Upper lobe of right lung (tissue), 1 donor: Measurements from ENCODE around the gene DDX6. TPM values are rescaled to one million over a fixed set of nuclear protein-coding genes. Genes with fewer than 3 reads are reported as not detected.
"Not testable (repeated sequence)": the region's sequence is repeated elsewhere in the genome, so short reads cannot be mapped to it uniquely, and the experiment has no call there.

Experiments
- ATAC-seq: fragments of 200-7000 bp; cut with Tn5 transposase; one replicate; pipeline ENCODE4 v1.9.1; 2020; ENCODE audit warnings: mild to moderate bottlenecking, moderate library complexity
- DNase-seq: peaks from one replicate; pipeline ENCODE4 v3.0.0-alpha.2; 2020
- H3K27ac ChIP-seq: fragments of 200-600 bp; one replicate; pipeline ENCODE4 v1.8.0; 2022
- H3K27me3 ChIP-seq: fragments of 200-600 bp; one replicate; pipeline ENCODE4 v1.8.0; 2022; ENCODE audit warnings: mild to moderate bottlenecking
- H3K36me3 ChIP-seq: fragments of 200-600 bp; one replicate; pipeline ENCODE4 v1.8.0; 2022
- H3K4me1 ChIP-seq: fragments of 200-600 bp; one replicate; pipeline ENCODE4 v1.8.0; 2022
- H3K4me3 ChIP-seq: fragments of 200-600 bp; one replicate; pipeline ENCODE4 v1.8.0; 2022; ENCODE audit warnings: mild to moderate bottlenecking
- H3K9me3 ChIP-seq: fragments of 200-600 bp; one replicate; pipeline ENCODE4 v1.8.0; 2022
- intact Hi-C: fragments of 100-400 bp; cut with DNase I; formaldehyde crosslinking; loops from one replicate; pipeline ENCODE4 v1.11.0; 2022
- total RNA-seq: library from RNA; stranded (reverse); fragmentation: NEBNext Ultra II Directional; extraction: Animal tissue kit (Norgen Biotek cat#: 25700); gene quantifications from one replicate; pipeline ENCODE4 v1.2.1, GENCODE V29; 2021
- TF ChIP-seq, protein P1 (sequence below): fragments of 200-600 bp; IDR thresholded peaks from one replicate; pipeline ENCODE4 v1.8.0; 2022; ENCODE audit warnings: antibody characterized with exemption
- donor health status: DM: no; HTN: yes; CAD: no; lungs with severe emphysema.

DDX6 gene
- total RNA-seq, 1 donor from 2014 or later = 115 TPM

DNA sequence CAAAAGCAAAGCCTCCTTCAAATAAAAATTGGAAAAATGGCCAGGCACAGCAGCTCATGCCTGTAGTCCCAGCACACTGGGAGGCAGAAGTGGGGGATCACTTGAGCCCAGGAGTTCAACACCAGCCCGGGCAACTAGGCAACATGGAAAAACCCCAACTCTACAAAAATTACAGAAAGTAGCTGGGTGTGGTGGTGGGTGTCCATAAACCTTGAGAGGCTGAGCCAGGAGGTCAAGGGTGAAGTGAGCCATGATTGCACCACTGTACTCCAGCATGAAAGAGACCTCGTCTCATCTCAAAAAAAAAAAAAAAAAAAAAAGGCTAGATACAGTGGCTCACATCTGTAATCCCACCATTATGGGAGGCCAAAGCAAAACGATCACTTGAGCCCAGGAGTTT is 22.3 kb downstream of the DDX6 start:
- DNase-seq = no peak
- Histone ChIP-seq H3K27me3 (no peaks in the 10 kb centered on the region), H3K4me3 (no peak overlapping the region), H3K4me1 (peaks cover 68% of the 10 kb centered on the region), H3K36me3 (peaks cover 71% of the 10 kb centered on the region), H3K9me3 (no peaks in the 10 kb centered on the region), H3K27ac (no peak overlapping the region)
- TF ChIP-seq, protein P1, sequence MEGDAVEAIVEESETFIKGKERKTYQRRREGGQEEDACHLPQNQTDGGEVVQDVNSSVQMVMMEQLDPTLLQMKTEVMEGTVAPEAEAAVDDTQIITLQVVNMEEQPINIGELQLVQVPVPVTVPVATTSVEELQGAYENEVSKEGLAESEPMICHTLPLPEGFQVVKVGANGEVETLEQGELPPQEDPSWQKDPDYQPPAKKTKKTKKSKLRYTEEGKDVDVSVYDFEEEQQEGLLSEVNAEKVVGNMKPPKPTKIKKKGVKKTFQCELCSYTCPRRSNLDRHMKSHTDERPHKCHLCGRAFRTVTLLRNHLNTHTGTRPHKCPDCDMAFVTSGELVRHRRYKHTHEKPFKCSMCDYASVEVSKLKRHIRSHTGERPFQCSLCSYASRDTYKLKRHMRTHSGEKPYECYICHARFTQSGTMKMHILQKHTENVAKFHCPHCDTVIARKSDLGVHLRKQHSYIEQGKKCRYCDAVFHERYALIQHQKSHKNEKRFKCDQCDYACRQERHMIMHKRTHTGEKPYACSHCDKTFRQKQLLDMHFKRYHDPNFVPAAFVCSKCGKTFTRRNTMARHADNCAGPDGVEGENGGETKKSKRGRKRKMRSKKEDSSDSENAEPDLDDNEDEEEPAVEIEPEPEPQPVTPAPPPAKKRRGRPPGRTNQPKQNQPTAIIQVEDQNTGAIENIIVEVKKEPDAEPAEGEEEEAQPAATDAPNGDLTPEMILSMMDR = no peak
- intact Hi-C loops = no loop called here
- ATAC-seq = no peak

DNA sequence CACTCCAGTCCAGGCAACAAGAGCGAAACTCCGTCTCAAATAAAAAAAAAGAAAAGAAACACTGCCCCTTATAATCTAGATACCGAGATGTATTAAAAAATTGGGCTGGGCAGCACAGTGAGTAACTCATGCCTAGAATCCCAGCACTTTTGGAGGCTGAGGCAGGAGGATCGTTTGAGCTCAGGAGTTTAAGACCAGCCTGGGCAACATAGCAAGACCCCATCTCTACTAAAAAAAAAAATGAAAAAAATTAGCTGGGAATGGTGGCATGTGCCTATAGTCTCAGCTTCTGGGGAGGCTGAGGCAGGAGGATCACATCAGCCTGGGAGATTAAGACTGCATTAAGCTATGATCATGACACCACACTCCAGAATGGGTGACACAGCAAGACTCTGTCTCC is 24.9 kb downstream of the DDX6 start:
- TF ChIP-seq, protein P1 = no peak
- H3K4me3 ChIP-seq = no peak overlapping the region
- DNase-seq (no peak), ATAC-seq (no peak)
- peaks cover 79% of the 10 kb centered on the region for H3K36me3 ChIP-seq
- intact Hi-C loops = no loop called here
- peaks cover 43% of the 10 kb centered on the region for H3K4me1 ChIP-seq
- H3K27ac ChIP-seq = no peak overlapping the region
- no peaks in the 10 kb centered on the region for H3K27me3 ChIP-seq
- H3K9me3 ChIP-seq = no peaks in the 10 kb centered on the region

DNA sequence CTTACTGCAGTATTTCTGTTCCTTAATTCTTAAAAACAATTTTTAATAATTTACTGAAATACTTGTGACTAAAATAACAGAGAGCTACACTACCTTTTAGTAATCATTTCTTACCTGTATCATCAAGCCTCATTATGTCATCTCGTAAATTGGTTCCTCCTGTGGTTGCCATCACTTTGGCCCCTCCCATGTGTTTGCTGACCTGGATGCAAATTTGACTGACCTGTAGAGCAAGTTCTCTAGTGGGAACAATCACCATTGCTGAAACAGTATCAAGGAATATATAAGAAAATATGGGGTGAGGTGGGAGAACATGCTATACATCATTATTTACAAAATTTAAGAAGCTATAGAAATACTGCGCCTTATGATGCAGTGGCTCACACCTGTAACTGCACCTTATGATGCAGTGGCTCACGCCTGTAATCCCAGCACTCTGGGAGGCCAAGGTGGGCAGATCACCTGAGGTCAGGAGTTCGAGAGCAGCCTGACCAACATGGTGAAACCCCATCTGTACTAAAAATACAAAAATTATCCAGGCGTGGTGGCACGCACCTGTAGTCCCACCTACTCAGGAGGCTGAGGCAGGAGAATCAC is 25.8 kb downstream of the DDX6 start:
- peak; percentile 44 for ATAC-seq
- DNase-seq, intact Hi-C loops: not testable (repeated sequence)

DNA sequence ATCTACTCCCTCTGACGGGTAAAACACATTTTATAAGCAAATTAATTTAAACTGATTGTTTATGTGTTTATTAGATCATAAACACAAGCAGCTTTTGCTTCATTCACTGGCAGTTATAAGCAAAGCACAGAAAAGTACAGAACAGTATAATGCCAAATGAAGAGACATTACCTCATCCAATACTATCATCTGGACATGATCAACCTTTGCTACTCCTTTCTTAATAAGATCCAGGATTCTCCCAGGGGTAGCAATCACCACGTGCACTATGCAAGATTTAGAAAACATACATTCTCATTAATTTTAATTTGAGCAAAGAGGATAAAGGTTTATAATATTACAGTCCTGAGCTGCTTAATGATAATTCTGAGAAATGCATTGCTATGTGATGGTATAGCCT is 27.9 kb downstream of the DDX6 start:
- Histone ChIP-seq H3K4me1 (peaks cover 14% of the 10 kb centered on the region), H3K36me3 (peaks cover 100% of the 10 kb centered on the region)

More for the DNA sequence above, 25.8 kb downstream of the DDX6 start:
- Histone ChIP-seq H3K4me1 (peaks cover 34% of the 10 kb centered on the region), H3K36me3 (peaks cover 81% of the 10 kb centered on the region)
- H3K27me3 ChIP-seq, H3K4me3 ChIP-seq, H3K9me3 ChIP-seq, H3K27ac ChIP-seq: not testable (repeated sequence)

DNA sequence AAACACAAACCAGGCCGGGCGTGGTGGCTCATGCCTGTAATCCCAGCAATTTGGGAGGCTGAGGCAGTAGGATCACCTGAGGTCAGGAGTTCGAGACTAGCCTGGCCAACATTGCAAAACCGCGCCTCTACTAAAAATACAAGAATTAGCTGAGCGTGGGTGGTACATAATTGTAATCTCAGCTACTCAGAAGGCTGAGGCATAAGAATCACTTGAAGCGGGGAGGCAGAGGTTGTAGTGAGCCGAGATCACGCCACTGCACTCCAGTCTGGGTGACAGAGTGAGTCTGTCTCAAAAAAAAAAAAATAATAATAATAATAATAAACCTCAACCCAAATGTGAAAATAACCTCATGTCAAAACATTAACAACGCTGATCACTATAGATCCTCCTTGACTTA is 29.0 kb downstream of the DDX6 start:
- H3K9me3 ChIP-seq, H3K27ac ChIP-seq, ATAC-seq, H3K27me3 ChIP-seq, H3K4me1 ChIP-seq, DNase-seq, H3K4me3 ChIP-seq, intact Hi-C loops: not testable (repeated sequence)
- H3K36me3 ChIP-seq = peaks cover 100% of the 10 kb centered on the region

More for the DNA sequence above, 27.9 kb downstream of the DDX6 start:
- TF ChIP-seq, protein P1 = no peak
- Histone ChIP-seq H3K4me3 (no peak overlapping the region), H3K27me3 (no peaks in the 10 kb centered on the region), H3K27ac (no peak overlapping the region), H3K9me3 (no peaks in the 10 kb centered on the region)
- ATAC-seq = no peak
- DNase-seq = no peak
- intact Hi-C loops = no loop called here

DNA sequence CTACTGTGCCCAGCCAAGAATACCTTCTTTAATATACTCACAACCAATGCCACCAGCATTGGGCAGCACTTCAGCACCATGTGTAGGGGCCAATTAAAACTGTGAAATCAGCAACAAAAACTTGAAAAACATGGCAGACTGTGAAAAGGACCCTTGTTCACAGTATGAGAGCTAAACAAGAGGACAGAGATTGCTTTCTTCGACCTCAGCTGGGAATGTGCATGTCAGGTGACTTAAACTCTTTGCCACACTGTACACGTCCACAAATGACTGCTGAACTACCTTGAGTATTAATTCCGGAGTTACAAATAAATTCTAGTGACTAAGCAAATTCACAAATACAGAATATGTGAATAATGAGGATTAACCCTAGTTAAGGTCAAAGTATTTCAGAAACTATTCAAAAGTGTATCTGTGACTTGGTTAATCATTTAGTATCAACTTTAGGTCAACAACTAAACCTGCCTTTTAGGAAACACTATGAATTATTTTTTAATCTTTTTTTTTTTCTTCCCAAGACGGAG is 33.0 kb downstream of the DDX6 start:
- Histone ChIP-seq H3K4me1 (no peaks in the 10 kb centered on the region), H3K4me3 (no peak overlapping the region), H3K27ac (no peak overlapping the region), H3K9me3 (no peaks in the 10 kb centered on the region), H3K27me3 (no peaks in the 10 kb centered on the region), H3K36me3 (peaks cover 100% of the 10 kb centered on the region)
- intact Hi-C loops = no loop called here
- ATAC-seq (no peak), DNase-seq (no peak)
- TF ChIP-seq, protein P1 = no peak

DNA sequence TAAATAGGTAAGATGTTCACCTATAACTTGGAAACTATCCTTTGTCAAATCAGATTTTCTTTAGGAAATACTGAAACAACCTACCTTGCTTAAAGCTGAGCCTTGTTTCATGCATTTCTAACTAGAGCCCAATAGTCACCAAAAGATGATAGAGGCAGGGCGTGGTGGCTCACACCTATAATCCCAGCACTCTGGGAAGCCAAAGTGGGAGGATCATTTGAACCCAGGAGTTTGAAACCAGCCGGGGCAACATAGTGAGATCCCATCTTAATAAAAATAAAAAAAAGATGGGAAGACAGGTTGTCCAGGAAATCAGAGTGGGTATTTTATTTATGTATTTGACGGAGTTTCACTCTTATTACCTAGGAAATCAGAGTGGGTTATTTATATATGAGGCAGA is 38.3 kb downstream of the DDX6 start:
- Histone ChIP-seq H3K4me1 (peaks cover 6% of the 10 kb centered on the region), H3K9me3 (no peaks in the 10 kb centered on the region), H3K36me3 (peaks cover 92% of the 10 kb centered on the region), H3K4me3 (no peak overlapping the region), H3K27me3 (no peaks in the 10 kb centered on the region), H3K27ac (no peak overlapping the region)
- ATAC-seq (no peak), DNase-seq (no peak)
- TF ChIP-seq, protein P1 = no peak
- intact Hi-C loops = no loop called here
